Astrocyte of the hippocampus (primary cell): ENCODE data around the gene OSBPL2.

ENCODE experiments used
- DNase-seq: peaks from one replicate; pipeline ENCODE4 v3.0.0; 2011; ENCODE audit warnings: low read depth, low spot score

Gene OSBPL2

DNA sequence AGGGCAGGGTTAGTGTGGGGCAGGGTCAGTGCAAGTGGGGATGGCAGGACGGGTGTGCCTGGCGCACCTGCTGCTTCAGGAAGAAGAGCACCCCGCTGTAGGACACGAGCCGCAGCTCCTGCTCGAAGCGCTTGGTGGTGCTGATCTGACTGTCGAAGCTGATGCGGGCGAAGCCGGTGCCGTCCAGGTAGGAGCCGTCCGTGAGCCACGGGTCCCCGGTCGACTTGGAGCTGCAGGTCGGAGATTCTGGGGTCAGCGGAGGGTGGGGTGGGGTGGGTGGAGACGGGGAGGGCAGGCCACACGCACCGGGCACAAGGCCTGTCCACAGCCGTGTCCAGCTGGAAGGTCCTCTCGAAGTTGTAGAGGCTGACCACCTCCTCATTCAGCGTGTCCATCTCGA, 74.7 kb downstream of the OSBPL2 start:
- DNase-seq: no peak

- DNase-seq: no peak
Observed at GRCh38 chr20:62313460-62314338, 75.4 kb downstream of the OSBPL2 start.

- no peak for DNase-seq
Observed at GRCh38 chr20:62314339-62314638, 76.0 kb downstream of the OSBPL2 start.

- DNase-seq: no peak
Observed at GRCh38 chr20:62314711-62315302, 76.5 kb downstream of the OSBPL2 start.

- DNase-seq: no peak
Observed at GRCh38 chr20:62315773-62316172, 77.5 kb downstream of the OSBPL2 start.

GRCh38 chr20:62316331-62317166, 78.2 kb downstream of the OSBPL2 start:
- no peak for DNase-seq

- no peak for DNase-seq
Observed at GRCh38 chr20:62317167-62317655, 78.9 kb downstream of the OSBPL2 start.

DNA sequence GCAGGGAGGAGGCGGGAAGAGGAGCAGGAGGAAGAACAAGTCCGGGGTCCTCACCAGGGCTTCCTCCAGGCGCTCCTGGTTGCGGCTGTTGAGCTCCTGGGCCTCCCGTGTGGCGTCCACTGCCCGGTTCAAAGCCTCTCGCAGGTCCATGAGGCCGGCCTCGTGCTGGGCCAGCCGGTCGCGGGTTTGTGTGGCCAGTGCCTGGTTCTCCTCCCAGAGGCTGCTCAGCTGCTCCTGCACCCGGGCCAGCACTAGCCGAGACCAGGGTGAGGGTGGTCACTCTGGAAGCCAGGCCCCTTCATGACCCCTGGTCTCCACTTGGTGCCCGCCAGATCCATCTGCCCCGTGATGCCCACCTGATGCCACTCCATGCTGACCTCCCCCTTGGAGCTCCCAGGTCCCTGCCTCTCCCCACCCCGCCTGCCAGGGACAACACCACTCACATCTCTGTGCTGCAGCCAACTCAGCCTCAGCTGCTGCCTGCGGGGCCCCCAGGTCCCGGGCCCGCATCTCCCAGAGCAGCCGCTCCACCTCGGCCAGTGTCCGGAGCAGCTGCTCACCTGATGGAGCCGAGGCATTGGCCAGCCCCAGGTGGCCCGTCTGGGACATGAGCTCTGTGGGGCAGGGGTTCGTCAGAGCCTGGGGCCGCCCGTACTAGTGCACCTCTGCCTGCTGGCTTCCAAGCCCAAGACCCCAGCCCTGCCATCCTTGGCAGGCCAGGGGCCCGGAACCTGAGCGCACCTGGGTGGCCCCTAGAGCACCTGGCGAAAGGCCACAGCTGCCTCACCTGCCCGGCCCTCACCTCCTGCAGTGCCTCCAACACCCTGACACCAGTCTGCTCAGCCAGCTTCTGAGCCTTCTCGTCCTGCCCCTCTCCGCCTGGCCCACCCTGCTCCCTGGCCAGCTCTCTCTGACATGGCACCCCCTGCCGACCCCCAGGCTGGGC, 80.4 kb downstream of the OSBPL2 start:
- DNase-seq: no peak

DNA sequence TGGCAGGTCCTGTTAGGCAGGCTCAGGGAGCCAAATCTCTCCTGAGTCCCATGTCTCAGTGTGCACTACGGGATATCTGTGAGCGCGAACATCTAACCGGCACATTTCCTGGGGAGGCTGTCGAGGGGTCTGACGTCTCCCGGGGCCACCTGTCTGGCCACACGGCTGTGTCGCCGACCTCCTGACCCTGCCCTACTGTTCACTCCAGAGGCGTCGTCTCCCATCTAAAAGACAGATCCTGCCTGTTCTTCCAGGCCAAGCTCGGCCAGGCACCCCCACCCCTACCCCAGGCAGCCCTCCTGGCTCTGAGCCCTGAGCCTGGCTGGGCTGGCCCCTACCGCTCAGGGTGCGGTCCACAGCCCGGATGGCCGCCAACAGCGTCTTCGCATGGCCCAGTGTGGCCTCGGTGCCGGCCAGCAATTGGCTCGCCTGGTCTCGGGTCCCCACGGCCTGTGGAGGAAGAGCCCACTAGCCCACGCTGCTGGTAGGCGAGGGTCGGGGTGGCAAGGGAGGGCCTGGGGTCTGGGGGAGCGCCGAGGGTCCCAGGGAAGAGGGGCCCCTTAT, 81.1 kb downstream of the OSBPL2 start:
- DNase-seq: no peak

- no peak for DNase-seq
Observed at GRCh38 chr20:62320581-62321354, 82.4 kb downstream of the OSBPL2 start.

DNA sequence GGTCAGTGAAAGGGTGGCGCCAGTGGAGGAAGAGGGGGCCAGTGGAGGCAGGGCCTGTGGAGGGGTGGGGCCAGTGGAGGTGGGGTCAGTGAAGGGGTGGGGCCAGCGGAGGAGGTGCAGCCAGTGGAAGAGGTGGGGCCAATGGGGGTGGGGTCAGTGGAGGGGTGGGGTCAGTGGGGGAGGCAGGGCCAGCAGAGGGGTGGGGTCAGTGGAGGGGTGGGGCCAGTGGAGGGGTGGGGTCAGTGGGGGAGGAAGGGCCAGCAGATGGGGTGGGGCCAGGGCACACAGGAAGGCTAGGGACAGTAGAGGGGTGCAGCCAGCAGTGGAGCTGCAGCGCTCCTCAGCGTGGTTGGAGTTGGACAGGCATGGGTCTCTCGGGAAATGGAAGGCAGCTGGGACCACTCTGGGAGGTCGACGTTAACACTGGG, 83.2 kb downstream of the OSBPL2 start:
- peak; percentile 23 for DNase-seq

DNA sequence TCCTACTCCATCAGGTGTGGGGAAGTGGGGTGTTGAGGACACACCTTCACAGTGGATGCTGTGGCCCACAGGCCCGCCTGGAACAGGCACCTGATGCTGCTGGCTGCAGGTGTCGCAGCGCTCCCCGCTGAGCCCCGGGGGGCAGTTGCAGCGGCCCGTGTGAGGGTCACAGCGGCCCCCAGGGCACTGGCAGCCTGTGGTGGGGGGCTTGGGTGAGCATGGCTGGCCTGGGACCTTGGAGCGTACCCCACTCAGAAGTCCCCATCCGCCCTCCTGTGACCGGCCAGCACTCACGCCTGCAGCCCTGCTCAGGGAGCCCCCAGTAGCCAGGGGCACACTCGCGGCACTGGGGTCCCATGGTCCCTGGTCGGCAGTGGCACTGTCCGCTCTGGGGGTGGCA, 83.7 kb downstream of the OSBPL2 start:
- DNase-seq: no peak

- no peak for DNase-seq
Observed at GRCh38 chr20:62322492-62323041, 84.2 kb downstream of the OSBPL2 start.

DNA sequence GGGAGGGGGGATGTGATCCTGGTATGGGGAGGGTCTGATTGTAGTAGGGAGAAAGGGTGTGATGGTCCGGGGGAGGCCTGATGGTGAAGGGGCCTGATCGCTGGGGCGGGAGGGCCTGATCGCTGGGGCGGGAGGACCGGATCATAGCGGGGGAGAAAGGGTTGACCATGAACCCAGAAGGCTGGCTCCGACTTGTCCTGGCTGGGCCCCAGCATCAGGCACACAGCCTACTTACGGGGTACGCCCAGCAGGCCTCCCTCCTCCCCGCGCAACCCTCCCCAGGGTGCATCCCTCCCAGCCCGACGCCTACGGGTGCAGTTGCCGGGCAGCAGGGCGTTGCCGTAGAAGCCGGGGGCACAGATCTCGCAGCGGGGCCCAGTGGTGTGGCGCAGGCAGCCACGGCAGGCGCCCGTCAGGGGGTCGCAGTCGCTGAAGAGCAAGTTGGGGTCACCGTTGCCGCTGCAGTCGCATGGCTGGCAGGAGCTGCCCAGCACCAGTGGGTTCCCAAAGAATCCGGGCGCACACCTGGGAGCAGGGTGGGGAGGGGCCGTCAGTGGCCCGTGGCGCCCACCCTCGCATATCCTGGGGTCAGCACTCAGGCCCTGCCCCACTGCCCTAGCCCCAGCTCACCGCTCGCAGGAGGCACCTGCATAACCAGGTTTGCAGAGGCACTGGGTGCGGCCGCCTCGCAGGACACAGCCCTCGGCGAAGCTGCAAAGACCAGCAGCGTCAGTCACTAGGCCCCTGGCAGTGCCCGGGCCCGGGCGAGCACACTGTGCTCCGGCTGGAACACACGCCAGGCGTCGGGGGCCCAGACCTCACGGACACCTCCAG, 85.0 kb downstream of the OSBPL2 start:
- DNase-seq: no peak

- no peak for DNase-seq
Observed at GRCh38 chr20:62323980-62324906, 85.9 kb downstream of the OSBPL2 start.

DNA sequence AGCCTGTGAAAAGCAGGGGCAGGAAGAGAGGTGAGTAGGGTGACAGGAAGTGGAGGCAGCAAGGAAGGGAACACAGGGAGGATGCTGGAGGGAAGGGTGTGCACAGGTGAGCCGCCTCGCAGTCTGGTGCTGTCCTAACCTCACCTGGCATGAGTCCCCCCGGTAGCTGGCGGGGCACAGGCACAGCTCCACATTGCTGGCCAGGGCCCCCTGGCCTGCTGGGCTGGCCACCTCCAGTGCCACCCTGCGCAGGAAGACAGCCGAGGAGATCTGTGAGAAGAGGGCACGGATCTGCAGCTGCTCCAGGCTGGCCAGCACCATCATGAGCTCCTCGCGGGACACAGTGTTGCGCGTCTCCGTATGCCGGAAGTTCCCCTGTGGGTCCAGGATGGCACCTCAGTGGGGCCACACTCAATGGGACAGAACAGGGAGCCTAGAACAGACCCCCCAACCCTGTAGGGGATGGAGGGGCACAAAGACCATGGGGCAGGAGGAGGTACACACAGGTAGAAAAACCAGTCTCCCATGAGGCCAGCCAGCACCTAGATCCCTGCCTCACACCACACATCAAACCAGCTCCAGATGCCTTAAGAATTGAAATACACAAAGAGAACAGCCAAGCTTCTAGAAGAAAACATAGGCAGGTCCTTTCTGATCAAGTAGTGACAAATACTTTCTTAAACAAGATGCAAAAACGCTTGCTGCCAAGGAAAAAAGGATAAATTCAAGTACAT, 87.0 kb downstream of the OSBPL2 start:
- DNase-seq: no peak

DNA sequence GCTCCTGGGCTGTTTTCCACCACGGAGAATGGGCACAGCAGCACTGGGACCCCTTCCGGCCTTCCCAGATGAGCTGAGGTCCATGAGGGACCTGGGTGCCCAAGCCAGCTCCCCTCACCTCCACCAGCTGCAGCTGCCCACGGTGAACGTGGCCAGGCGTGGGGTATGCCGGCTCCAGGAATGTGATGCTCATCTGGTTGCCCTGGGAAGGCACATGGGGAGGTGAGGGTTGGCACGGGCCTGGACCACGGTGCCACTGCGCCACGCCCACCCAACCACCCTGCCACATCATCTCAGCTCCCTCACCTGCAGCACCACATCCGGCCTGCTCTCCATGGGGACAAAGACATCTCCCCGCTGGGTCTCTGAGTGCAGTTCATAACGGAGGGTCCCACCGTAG, 88.2 kb downstream of the OSBPL2 start:
- DNase-seq: no peak
